Mesenchymal stem cell (in vitro differentiated cells and primary cell): ENCODE measurements around the gene CFAP251. TPM values are rescaled to one million over a fixed set of nuclear protein-coding genes. Genes with fewer than 3 reads are reported as not detected.

Source experiments
- small RNA-seq: library from polyadenylated mRNA; stranded (forward); fragments of <200 nt; extraction: miRNeasy Mini kit (QIAGEN cat#:217004); gene quantifications from one replicate; pipeline ENCODE3, GENCODE V24; 2013; ENCODE audit warnings: low read depth

The CFAP251 gene

Small RNAs within 50 kb of the gene (small RNA-seq; reads per million reads assigned to genes)
- gene AC069503.3 = not detected
- gene RF00017 = not detected
- gene RNU7-170P = not detected
